Right atrium auricular region (tissue), 2 donors: ENCODE data around the gene SHC2. TPM values are rescaled to one million over a fixed set of nuclear protein-coding genes. Genes with fewer than 3 reads are reported as not detected.

Experiments
- DNase-seq: peaks from one replicate; pipeline ENCODE4 v3.0.0-alpha.2; 2019; ENCODE audit warnings: low spot score
- H3K27ac ChIP-seq, 2 donors: fragments of 200-600 bp; sonication (generic); 1 replicate in 1 of 2; 2 replicates in 1 of 2; pipeline ENCODE4 v1.5.1; 2016 to 2019
- H3K27me3 ChIP-seq, 2 donors: fragments of 200-600 bp; sonication (generic); one replicate each; pipeline versions ENCODE4 v1.5.1 to v1.6.0; 2017 to 2019
- H3K36me3 ChIP-seq: fragments of 200-600 bp; sonication (generic); one replicate; pipeline ENCODE4 v1.5.1; 2016
- H3K4me1 ChIP-seq, 2 donors: fragments of 200-600 bp; sonication (generic); one replicate each; pipeline versions ENCODE4 v1.5.1 to v1.6.0; 2017 to 2019
- H3K4me3 ChIP-seq, 2 donors: fragments of 200-600 bp; sonication (generic); 1 replicate in 1 of 2; 2 replicates in 1 of 2; pipeline ENCODE4 v1.5.1; 2017 to 2019; ENCODE audit warnings: mild to moderate bottlenecking in 1 of 2, moderate library complexity in 1 of 2
- H3K9me3 ChIP-seq, 2 donors: fragments of 200-600 bp; sonication (generic); one replicate each; pipeline ENCODE4 v1.5.1; 2019
- total RNA-seq, 2 donors: library from RNA; depleted of rRNA; stranded (reverse); fragments of >200 nt; gene quantifications; one replicate each; pipeline ENCODE4 v1.1.0, GENCODE V29; 2016
- TF ChIP-seq, protein P1 (sequence below), 2 donors: fragments of 200-600 bp; sonication (generic); IDR thresholded peaks; one replicate each; pipeline ENCODE4 v1.5.1; 2019; ENCODE audit warnings: antibody characterized with exemption in 2 of 2

Gene SHC2
- total RNA-seq, 2 donors from 2014 or later = 9.6 to 26.8 TPM

DNA sequence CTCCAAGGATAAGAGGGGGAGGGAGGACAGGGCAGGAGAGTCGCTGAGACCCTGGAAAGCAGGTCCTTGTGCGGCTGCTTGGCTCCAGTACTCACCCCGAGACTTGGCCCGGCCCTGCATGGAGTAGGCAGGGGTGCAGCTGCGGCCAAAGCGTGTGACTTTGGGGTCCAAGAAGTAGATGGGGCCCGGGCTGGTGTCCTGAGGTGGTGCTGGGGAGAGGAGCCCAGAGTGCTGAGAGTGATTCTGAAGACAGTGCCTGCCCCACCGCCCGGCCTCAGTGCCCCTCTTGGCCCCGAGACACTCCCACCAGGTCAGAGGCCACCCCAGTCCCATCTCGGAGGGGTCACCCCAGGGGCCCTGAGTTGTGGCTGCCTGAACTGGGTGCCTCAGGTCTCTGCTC lies 6.7 kb upstream of the SHC2 start:
- no peak for DNase-seq
- no peaks in the 10 kb centered on the region for H3K36me3 ChIP-seq
- H3K4me1 ChIP-seq = no peaks in the 10 kb centered on the region
- TF ChIP-seq, protein P1, sequence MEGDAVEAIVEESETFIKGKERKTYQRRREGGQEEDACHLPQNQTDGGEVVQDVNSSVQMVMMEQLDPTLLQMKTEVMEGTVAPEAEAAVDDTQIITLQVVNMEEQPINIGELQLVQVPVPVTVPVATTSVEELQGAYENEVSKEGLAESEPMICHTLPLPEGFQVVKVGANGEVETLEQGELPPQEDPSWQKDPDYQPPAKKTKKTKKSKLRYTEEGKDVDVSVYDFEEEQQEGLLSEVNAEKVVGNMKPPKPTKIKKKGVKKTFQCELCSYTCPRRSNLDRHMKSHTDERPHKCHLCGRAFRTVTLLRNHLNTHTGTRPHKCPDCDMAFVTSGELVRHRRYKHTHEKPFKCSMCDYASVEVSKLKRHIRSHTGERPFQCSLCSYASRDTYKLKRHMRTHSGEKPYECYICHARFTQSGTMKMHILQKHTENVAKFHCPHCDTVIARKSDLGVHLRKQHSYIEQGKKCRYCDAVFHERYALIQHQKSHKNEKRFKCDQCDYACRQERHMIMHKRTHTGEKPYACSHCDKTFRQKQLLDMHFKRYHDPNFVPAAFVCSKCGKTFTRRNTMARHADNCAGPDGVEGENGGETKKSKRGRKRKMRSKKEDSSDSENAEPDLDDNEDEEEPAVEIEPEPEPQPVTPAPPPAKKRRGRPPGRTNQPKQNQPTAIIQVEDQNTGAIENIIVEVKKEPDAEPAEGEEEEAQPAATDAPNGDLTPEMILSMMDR (IDR thresholded peaks at IDR 0.05) = no peak
- H3K9me3 ChIP-seq = no peaks in the 10 kb centered on the region
- no peaks in the 10 kb centered on the region for H3K27me3 ChIP-seq
- no peak overlapping the region for H3K27ac ChIP-seq
- H3K4me3 ChIP-seq = no peak overlapping the region

GRCh38 chr19:465056-465816 lies 4.4 kb upstream of the SHC2 start:
- Histone ChIP-seq H3K27me3 (no peaks in the 10 kb centered on the region), H3K4me3 (no peak overlapping the region), H3K27ac (no peak overlapping the region), H3K4me1 (peaks cover 0 to 12% of the 10 kb centered on the region in 2 donors), H3K36me3 (no peaks in the 10 kb centered on the region), H3K9me3 (no peaks in the 10 kb centered on the region)
- TF ChIP-seq, protein P1 (IDR thresholded peaks at IDR 0.05) = no peak
- DNase-seq = no peak

GRCh38 chr19:464208-464545 lies 3.3 kb upstream of the SHC2 start:
- TF ChIP-seq, protein P1 (IDR thresholded peaks at IDR 0.05) = no peak
- no peaks in the 10 kb centered on the region for H3K9me3 ChIP-seq

GRCh38 chr19:463483-464207 lies 2.8 kb upstream of the SHC2 start:
- H3K9me3 ChIP-seq = no peaks in the 10 kb centered on the region
- H3K27ac ChIP-seq = no peak overlapping the region
- TF ChIP-seq, protein P1 (IDR thresholded peaks at IDR 0.05) = no peak
- no peak overlapping the region for H3K4me3 ChIP-seq
- peaks cover 0 to 19% of the 10 kb centered on the region in 2 donors for H3K4me1 ChIP-seq
- no peaks in the 10 kb centered on the region for H3K36me3 ChIP-seq
- DNase-seq = no peak
- no peaks in the 10 kb centered on the region for H3K27me3 ChIP-seq

More at GRCh38 chr19:464208-464545, 3.3 kb upstream of the SHC2 start:
- H3K4me3 ChIP-seq = no peak overlapping the region
- peaks cover 0 to 19% of the 10 kb centered on the region in 2 donors for H3K4me1 ChIP-seq
- no peak overlapping the region for H3K27ac ChIP-seq
- H3K27me3 ChIP-seq = no peaks in the 10 kb centered on the region
- DNase-seq = no peak
- H3K36me3 ChIP-seq = no peaks in the 10 kb centered on the region

DNA sequence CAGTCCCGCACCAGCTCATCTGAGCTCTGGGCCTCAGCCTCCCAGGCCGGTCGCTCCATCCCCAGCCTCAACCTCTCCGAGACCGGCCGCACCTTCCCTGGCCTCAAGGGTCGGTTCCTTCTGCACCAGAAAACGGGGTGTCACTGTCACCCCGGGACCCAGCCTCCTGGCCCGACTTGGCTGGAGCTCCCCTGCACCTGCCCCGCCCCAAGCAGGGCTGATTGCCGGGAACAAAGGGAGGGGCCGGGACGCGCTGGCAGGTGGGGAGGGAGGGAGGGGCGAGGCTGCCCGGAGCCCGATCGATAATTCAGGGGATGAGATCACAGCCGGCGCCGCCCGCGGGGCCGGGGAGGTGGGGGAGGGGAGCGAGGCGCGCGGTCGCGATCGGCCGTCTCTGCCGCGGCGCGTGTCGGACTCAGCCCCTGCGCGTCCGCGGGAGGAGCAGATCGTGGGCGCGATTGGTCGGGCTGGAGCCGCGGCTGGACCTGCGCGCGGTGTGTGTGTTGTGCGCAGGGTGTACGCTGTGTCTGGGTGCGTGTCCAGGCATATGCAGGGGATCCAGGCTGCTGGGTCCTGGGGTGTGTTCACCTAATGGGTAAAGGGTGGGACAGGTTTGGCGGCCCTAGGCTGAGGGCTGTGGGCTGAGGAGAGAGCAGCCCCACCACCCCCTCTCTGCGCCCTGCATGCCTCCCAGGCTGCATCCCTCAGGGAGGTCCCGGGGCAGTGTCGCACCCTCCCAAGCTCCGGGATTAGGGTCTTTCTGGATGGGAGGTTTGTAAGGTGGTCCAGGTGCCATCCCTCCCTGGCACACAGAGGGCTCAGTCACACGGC lies 1.1 kb upstream of the SHC2 start:
- no peak for DNase-seq
- Histone ChIP-seq H3K27me3 (no peaks in the 10 kb centered on the region), H3K4me3 (peak overlapping the region; percentile 66 to 69), H3K9me3 (no peaks in the 10 kb centered on the region), H3K36me3 (no peaks in the 10 kb centered on the region), H3K27ac (peak overlapping the region; percentile 48 to 64), H3K4me1 (peaks cover 0 to 19% of the 10 kb centered on the region in 2 donors)
- TF ChIP-seq, protein P1 (IDR thresholded peaks at IDR 0.05) = no peak
